Stimulated activated CD4-positive, alpha-beta T cell treated with anti-CD3 and anti-CD28 coated beads, Interleukin-4, amount 100 ng/mL, for 4 hours (primary cell): ENCODE data around the gene SLC25A42.
"Not testable (repeated sequence)": the region's sequence is repeated elsewhere in the genome, so short reads cannot be mapped to it uniquely, and the experiment has no call there.

Experiments used
- DNase-seq, 2 experiments: peaks; one replicate each; pipeline ENCODE4 v3.0.0-alpha.2; 2020

The SLC25A42 gene

GRCh38 chr19:19107654-19108053 is 43.9 kb downstream of the SLC25A42 start:
- no peak for DNase-seq

GRCh38 chr19:19109601-19110000 is 45.8 kb downstream of the SLC25A42 start:
- no peak for DNase-seq

GRCh38 chr19:19110410-19111135 is 46.8 kb downstream of the SLC25A42 start:
- peak in 1 of 2 experiments; percentile 12 for DNase-seq

- DNase-seq, result no peak
These were observed 47.5 kb downstream of the SLC25A42 start for GRCh38 chr19:19111136-19111835.

GRCh38 chr19:19111967-19112580 is 48.3 kb downstream of the SLC25A42 start:
- DNase-seq, result no peak

- DNase-seq, result no peak
These were observed 49.3 kb downstream of the SLC25A42 start for GRCh38 chr19:19113040-19113626.

- peak; percentile 12 to 51 for DNase-seq
These were observed 52.2 kb downstream of the SLC25A42 start for GRCh38 chr19:19115954-19116353.

GRCh38 chr19:19119325-19120237 is 55.8 kb downstream of the SLC25A42 start:
- no peak for DNase-seq

- DNase-seq, result no peak
These were observed 56.8 kb downstream of the SLC25A42 start for GRCh38 chr19:19120308-19121231.

GRCh38 chr19:19121371-19121770 is 57.6 kb downstream of the SLC25A42 start:
- no peak for DNase-seq

GRCh38 chr19:19122902-19123301 is 59.1 kb downstream of the SLC25A42 start:
- no peak for DNase-seq

- DNase-seq, result no peak
These were observed 59.6 kb downstream of the SLC25A42 start for GRCh38 chr19:19123386-19123785.

GRCh38 chr19:19126102-19126501 is 62.3 kb downstream of the SLC25A42 start:
- no peak for DNase-seq

- DNase-seq, result no peak
These were observed 68.2 kb downstream of the SLC25A42 start for GRCh38 chr19:19131989-19132388.

- no peak for DNase-seq
These were observed 69.1 kb downstream of the SLC25A42 start for GRCh38 chr19:19132912-19133311.

- DNase-seq, result no peak
These were observed 70.2 kb downstream of the SLC25A42 start for GRCh38 chr19:19133985-19134384.

- DNase-seq, result peak; percentile 36 to 41
These were observed 70.9 kb downstream of the SLC25A42 start for GRCh38 chr19:19134687-19135158.

- not testable (repeated sequence) for DNase-seq
These were observed 71.9 kb downstream of the SLC25A42 start for GRCh38 chr19:19135713-19136112.

GRCh38 chr19:19137556-19138108 is 73.8 kb downstream of the SLC25A42 start:
- DNase-seq, result no peak

- DNase-seq, result peak; percentile 93 to 97
These were observed 74.6 kb downstream of the SLC25A42 start, which contains the start of gene TMEM161A for GRCh38 chr19:19138109-19138981. TSS of gene TMEM161A (minus strand) at chr19:19138478. CDS start at chr19:19138428, 50 bp downstream.
